Activated CD8-positive, alpha-beta memory T cell treated with anti-CD3 and anti-CD28 coated beads for 36 hours (primary cell): ENCODE data around the gene RFX4. TPM values are rescaled to one million over a fixed set of nuclear protein-coding genes. Genes with fewer than 3 reads are reported as not detected.

ENCODE experiments used
- CTCF ChIA-PET: fragments of 350-600 bp; sonication (Branson Sonifier 250); formaldehyde crosslinking; loops from one replicate; lab custom pipeline; 2021; ENCODE audit warnings: antibody characterized with exemption; lab: Charles Lee
- POLR2A ChIA-PET: fragments of 350-600 bp; sonication (Branson Sonifier 250); formaldehyde crosslinking; loops from one replicate; lab custom pipeline; 2021; ENCODE audit warnings: antibody characterized with exemption; lab: Charles Lee
- total RNA-seq, 2 experiments: library from RNA; stranded (reverse); gene quantifications; one replicate each; pipeline ENCODE4 v1.2.3, GENCODE V29; 2021

RFX4 gene
- total RNA-seq, 2 experiments from 2014 or later: not detected

DNA sequence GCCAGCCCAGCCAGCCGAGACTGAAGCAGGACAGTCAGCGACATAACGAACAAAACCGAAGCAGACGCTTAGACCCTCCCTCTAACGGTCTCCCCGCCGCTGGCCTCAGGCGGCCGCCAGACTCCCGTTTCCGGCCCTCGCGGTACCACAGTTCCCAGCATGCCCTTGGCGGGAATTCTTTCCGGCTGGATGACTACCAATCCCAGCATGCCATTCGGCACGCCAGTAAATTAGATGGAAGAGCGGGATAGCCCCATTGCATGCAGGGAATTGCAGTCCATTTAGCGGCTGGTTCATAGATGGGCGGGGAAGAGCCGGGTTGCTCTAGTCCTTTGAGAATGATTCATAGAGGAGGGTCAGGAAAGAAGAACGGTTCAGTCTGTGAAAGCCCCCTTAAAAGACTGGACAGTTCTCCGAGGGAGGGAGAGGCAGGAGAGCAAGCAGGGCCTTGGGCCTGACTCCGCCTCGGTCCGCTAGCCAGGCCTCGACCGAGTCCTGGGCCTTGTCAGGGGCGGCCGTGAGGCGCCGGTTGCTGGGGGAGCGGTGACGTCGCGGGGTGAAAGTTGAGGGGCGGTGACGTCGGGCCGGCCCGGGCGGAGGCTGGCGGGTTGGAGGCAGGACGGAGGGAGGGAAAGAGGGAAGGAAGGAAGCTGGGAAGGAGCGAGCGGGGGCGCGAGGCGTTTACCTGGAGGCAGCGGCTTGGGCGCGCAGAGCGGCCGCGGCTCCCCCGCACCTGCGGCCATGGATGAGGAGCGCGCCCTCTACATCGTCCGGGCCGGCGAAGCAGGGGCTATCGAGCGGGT is 191.4 kb downstream of the RFX4 start, which contains the start of gene RIC8B:
Gene RIC8B, plus strand, starts transcription at position 678 of the 803 bp plus-strand sequence. Its CDS starts 64 bp downstream, at position 742.
- POLR2A ChIA-PET: no interaction called here
- CTCF ChIA-PET: no interaction called here

DNA sequence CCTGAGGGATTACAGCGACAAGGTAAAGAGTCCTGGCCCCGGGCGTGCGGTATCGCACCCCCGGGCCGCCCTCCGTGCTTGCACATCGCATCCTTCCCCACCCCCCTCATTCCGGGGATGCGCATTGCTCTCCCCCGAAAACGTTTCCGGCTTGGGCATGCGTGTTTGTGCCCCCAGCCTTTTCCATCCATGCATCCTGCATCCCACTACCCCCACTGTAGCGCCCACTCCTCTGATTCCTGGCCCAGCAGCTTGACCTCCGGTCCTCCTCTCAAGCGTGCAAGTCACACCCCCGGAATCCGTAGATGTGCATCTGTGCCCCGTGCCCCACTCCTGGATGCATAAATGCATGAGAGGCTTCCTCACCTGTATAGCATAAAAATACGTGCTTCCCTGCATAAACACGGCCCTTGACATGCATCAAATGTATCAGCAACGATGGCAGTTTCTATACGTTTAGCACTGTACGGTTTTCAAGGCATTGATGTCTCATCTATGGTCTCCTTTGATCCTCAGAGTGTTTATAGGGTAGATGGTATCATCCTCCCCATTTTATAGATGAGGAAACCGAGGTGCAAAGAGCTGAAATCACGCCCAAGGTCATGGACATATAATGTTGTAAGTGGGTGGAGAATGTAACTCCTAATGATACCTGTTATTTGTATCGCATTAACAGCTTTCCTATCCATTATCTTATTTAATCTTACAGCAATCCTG is 192.2 kb downstream of the RFX4 start:
- POLR2A ChIA-PET: no interaction called here
- CTCF ChIA-PET: interaction anchor here (1.3 kb wide), 1 partner anchor 418 kb away, joined by 3 read pairs; no protein-coding TSS in a partner anchor

- POLR2A ChIA-PET: no interaction called here
- CTCF ChIA-PET: interaction anchor here (1.2 kb wide), 1 partner anchor 41 kb away, joined by 4 read pairs; no protein-coding TSS in a partner anchor
Measured at GRCh38 chr12:106776897-106777296, 194.1 kb downstream of the RFX4 start.

GRCh38 chr12:106780010-106780631 is 197.3 kb downstream of the RFX4 start:
- CTCF ChIA-PET: no interaction called here
- POLR2A ChIA-PET: no interaction called here

DNA sequence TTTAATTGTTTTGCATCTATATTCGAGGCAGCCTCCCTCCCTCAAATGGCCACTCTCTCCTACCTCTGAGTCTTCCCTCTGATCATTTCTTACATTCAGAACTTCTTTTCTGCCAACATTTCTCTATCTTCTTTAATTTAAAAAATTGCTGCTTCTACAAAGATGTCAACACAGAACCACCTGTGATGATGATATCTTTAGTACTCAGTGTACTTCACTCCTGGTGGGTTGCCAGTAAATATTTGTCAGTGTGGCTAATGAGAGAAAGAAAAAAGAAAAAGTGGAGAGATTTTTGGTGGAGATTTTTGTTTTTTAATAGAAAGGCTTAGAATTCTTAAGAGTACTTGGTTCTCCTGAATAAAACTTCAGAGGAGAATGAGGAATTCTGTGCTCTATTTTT is 199.8 kb downstream of the RFX4 start:
- POLR2A ChIA-PET: no interaction called here
- CTCF ChIA-PET: no interaction called here

GRCh38 chr12:106783515-106783914 is 200.7 kb downstream of the RFX4 start:
- CTCF ChIA-PET: no interaction called here

DNA sequence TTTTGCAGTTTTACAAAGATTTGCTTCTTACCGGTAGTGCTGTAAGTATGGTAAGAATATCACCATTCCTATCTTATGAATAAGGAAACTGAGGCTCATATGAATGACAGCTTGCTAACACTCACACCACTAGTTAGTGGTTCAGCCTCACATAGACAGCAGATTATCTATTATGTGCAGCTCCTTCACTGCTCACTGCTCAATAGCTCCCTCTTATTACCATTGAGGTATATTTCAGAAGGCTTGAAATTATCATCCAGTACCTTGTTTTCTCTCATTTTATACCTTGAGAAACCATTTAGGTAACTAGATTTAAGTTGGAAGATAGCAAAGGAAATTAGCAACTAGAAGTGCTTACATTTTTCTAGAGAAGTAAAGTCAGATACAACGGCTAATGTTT is 207.2 kb downstream of the RFX4 start:
- CTCF ChIA-PET: no interaction called here
- POLR2A ChIA-PET: no interaction called here

More at GRCh38 chr12:106783515-106783914, 200.7 kb downstream of the RFX4 start:
- POLR2A ChIA-PET: no interaction called here

GRCh38 chr12:106791531-106791930 is 208.7 kb downstream of the RFX4 start:
- POLR2A ChIA-PET: interaction anchor here (0.5 kb wide), 1 partner anchor 13 kb away, joined by 3 read pairs; no protein-coding TSS in a partner anchor
- CTCF ChIA-PET: no interaction called here

DNA sequence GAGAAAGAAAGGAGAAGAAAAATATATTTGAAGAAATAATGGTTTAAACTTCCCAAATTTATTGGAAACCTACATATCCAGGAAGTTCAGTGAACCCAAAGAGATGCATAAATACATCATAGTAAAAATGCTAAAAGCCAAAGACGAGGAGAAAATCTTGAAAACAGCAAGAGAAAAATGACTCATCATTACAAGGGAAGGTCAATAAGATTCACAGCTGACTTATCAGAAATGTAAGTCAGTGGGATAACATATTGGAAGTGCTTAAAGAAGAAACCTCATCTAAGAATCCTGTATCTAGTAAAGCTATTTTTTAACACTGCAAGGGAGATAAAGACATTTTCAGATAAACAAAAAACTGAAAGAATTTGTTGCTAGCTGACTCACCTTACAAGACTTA is 211.6 kb downstream of the RFX4 start:
- ChIA-PET POLR2A (no interaction called here), CTCF (no interaction called here)

- CTCF ChIA-PET: no interaction called here
- POLR2A ChIA-PET: no interaction called here
Measured at GRCh38 chr12:106801167-106801708, 218.4 kb downstream of the RFX4 start.

DNA sequence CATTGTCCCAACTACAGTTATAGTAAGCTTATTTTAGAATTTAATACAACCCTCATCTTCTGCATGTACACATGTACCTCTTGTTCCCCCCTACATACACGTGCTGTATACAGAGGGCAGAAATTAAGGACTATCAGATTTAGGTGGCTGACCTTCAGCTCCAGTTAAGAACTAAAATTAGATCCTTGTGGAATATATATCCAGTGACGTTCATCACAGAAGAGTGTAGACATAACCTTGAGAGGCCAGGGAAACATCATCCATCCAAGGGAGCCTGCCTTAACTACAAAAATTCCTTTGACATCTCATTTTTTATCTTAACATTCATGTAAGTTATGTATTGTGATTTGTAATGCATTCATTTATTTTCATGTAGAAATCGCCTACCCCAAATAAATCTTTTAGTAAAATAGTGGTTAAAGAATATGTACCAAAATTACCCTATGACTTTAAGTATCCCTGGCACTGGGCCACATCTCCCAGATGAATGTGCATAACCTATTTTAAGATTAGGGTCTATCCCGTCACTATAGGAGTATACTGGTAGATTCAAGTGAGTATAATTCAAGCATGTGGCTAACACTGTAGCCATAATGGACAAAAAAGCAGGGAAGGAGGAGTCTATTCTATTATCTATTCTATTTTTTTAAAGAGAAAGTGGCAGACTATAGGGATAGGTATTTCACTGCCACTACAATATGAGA is 219.2 kb downstream of the RFX4 start:
- POLR2A ChIA-PET: no interaction called here
- CTCF ChIA-PET: no interaction called here

- ChIA-PET POLR2A (no interaction called here), CTCF (no interaction called here)
Measured at GRCh38 chr12:106804668-106805067, 221.9 kb downstream of the RFX4 start.

Other genes starting within 250 kb of the RFX4 start
- gene POLR3B, start 225.3 kb upstream of the RFX4 start, total RNA-seq: 10 to 100 TPM; 14.5 to 14.6 TPM
- 10 to 100 TPM in 1 of 2 experiments, 1 to 10 TPM in 1; 9.6 to 11.9 TPM for gene RIC8B, start 191.7 kb downstream of the RFX4 start, total RNA-seq